ENCODE measurements around the gene DEFB129.

DNA sequence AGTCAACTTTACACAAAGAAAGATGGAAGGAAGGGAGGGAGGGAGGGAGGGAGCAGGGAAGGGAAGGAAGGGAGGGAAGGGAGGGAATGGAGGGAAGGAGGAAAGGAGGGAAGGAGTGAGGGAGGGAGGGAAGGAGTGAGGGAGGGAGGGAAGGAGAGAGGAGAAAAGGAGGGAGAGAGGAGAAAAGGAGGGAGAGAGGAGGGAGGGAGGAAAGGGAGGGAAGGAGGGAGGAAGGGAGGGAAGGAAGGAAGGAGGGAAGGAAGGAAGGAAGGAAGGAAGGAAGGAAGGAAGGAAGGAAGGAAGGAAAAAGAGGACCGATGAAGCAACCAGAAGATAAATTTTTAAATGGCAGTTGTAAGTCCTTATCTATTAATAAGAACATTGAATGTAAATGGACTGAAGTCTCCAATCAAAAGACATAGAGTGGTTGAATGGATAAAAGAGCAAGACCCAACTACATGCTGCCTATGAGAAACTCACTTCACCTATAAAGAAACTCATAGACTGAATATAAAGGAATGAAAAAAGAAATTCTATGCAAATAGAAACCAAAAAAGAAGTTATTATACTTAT is 5.7 kb upstream of the DEFB129 start:
- TF ChIP-seq, protein P1, sequence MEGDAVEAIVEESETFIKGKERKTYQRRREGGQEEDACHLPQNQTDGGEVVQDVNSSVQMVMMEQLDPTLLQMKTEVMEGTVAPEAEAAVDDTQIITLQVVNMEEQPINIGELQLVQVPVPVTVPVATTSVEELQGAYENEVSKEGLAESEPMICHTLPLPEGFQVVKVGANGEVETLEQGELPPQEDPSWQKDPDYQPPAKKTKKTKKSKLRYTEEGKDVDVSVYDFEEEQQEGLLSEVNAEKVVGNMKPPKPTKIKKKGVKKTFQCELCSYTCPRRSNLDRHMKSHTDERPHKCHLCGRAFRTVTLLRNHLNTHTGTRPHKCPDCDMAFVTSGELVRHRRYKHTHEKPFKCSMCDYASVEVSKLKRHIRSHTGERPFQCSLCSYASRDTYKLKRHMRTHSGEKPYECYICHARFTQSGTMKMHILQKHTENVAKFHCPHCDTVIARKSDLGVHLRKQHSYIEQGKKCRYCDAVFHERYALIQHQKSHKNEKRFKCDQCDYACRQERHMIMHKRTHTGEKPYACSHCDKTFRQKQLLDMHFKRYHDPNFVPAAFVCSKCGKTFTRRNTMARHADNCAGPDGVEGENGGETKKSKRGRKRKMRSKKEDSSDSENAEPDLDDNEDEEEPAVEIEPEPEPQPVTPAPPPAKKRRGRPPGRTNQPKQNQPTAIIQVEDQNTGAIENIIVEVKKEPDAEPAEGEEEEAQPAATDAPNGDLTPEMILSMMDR (IDR thresholded peaks at IDR 0.05): no peak
- TF ChIP-seq POLR2A (IDR thresholded peaks at IDR 0.05): no peak

All from adrenal gland (tissue), 5 donors.